Karpas-422 (cell line): ENCODE data around the gene KDM4B. TPM values are rescaled to one million over a fixed set of nuclear protein-coding genes. Genes with fewer than 3 reads are reported as not detected.

ENCODE experiments used
- DNase-seq: peaks from one replicate; pipeline ENCODE4 v3.0.0-alpha.2; 2015
- H2AFZ ChIP-seq: fragments of 200-600 bp; sonication (generic); 2 replicates; pipeline ENCODE4 v1.6.1; 2014; ENCODE audit warnings: antibody characterized with exemption, low read length, mixed read lengths
- H3K27ac ChIP-seq: fragments of 200-600 bp; sonication (generic); 2 replicates; pipeline ENCODE4 v1.5.1; 2014; ENCODE audit warnings: mild to moderate bottlenecking, low read length, moderate library complexity
- H3K27me3 ChIP-seq: fragments of 200-600 bp; sonication (generic); 2 replicates; pipeline ENCODE4 v1.6.1; 2014; ENCODE audit warnings: low read length, mixed read lengths
- H3K36me3 ChIP-seq: fragments of 200-600 bp; sonication (generic); 2 replicates; pipeline ENCODE4 v1.6.1; 2014; ENCODE audit warnings: low read length, mixed read lengths; ENCODE audit not compliant: insufficient read depth
- H3K4me1 ChIP-seq: fragments of 200-600 bp; sonication (generic); 2 replicates; pipeline ENCODE4 v1.6.1; 2014; ENCODE audit warnings: mild to moderate bottlenecking, low read length, mixed read lengths
- H3K4me2 ChIP-seq: fragments of 200-600 bp; sonication (generic); 2 replicates; pipeline ENCODE4 v1.6.1; 2014; ENCODE audit warnings: low read length, low read depth, mild to moderate bottlenecking; ENCODE audit not compliant: poor library complexity, severe bottlenecking
- H3K4me3 ChIP-seq: fragments of 200-600 bp; sonication (generic); 2 replicates; pipeline ENCODE4 v1.5.1; 2014; ENCODE audit warnings: mild to moderate bottlenecking, antibody characterized with exemption, low read length, mixed read lengths
- H3K79me2 ChIP-seq: fragments of 200-600 bp; sonication (generic); 2 replicates; pipeline ENCODE4 v1.6.1; 2014; ENCODE audit warnings: mild to moderate bottlenecking, low read length, mixed read lengths
- H3K9ac ChIP-seq: fragments of 200-600 bp; sonication (generic); 2 replicates; pipeline ENCODE4 v1.6.0; 2014; ENCODE audit warnings: low read length
- H3K9me2 ChIP-seq: fragments of 200-600 bp; sonication (generic), shearing (Covaris generic); replicated peaks from 2 replicates; pipeline ENCODE4 v1.6.0; 2014; ENCODE audit warnings: mild to moderate bottlenecking, low read length, moderate library complexity; ENCODE audit not compliant: insufficient read depth
- H3K9me3 ChIP-seq: fragments of 300-700, 200-600 bp; sonication (generic); 2 replicates; pipeline ENCODE4 v1.6.1; 2014; ENCODE audit warnings: low read length, mixed read lengths
- H4K20me1 ChIP-seq: fragments of 200-600 bp; sonication (generic); 2 replicates; pipeline ENCODE4 v1.6.1; 2014; ENCODE audit warnings: mild to moderate bottlenecking, antibody characterized with exemption, low read length, low read depth; ENCODE audit not compliant: insufficient read depth
- total RNA-seq: library from RNA; depleted of rRNA; stranded (reverse); fragments of >200 nt; shearing (Covaris generic); gene quantifications from 2 replicates; pipeline ENCODE4 v1.2.3, GENCODE V29; 2014; ENCODE audit warnings: low replicate concordance; rRNA removed

The KDM4B gene
- 50.8 and 59.7 TPM in 2 replicates for total RNA-seq

DNA sequence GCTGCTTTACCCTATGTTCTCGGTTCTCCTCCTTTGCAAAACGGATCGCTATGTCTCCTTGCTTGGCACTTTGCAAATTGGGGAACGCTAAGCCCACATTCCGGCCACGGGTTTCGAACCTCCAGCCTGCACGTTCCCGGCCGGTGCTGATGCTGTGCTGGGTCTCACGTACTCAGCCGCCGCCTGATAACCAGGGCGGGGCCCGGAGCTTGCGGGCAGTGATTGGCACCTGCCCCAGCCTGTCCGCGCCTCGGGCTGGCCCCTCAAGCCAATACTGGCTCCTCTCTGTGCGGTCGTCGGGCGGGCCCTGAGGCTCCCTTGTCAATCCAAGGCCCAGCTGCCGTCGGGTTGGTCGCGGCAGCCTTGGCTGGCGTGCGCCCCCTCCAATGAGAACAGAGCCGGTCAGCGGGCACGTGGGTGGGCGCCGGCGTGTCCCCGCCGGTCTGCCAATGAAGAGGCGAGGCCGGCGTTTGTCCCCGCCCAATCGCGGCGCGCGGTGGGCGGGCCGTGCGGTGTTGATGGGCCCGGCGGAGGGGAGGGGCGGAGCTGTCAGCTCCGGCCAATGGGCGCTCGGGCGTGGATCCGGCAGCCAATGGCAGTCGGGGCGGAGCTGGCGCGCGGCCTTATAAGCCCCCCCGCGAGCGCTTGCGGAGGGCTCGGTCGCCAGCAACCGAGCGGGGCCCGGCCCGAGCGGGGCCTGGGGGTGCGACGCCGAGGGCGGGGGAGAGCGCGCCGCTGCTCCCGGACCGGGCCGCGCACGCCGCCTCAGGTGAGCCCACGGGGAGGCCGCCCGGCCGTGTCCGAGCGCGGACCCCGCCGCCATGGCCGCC is at the start of gene KDM4B:
Gene KDM4B, plus strand, starts transcription at position 652 of the 830 bp plus-strand sequence. CDS start 63,778 bp downstream, outside the sequence.
- Histone ChIP-seq H2AFZ (peak within 1 kb of the TSS; percentile 89), H3K27ac (peak within 1 kb of the TSS; percentile 20; the same call in 1 of the 2 replicates), H3K9me3 (no peaks in the 10 kb centered on the region), H3K27me3 (no peaks in the 10 kb centered on the region), H3K9ac (peak within 1 kb of the TSS; percentile 85), H3K4me1 (peaks cover 38% of the 10 kb centered on the region), H4K20me1 (peaks cover 38% of the 10 kb centered on the region), H3K36me3 (peaks cover 2% of the 10 kb centered on the region; the same call in 1 of the 2 replicates), H3K4me2 (peak within 1 kb of the TSS; percentile 99), H3K9me2 (no peaks in the 10 kb centered on the region), H3K79me2 (peaks cover 27% of the 10 kb centered on the region; the same call in 1 of the 2 replicates), H3K4me3 (peak within 1 kb of the TSS; percentile 83)
- peak; percentile 99 for DNase-seq

GRCh38 chr19:4922530-4923275 is 46.2 kb upstream of the KDM4B start:
- Histone ChIP-seq H3K27me3 (no peaks in the 10 kb centered on the region), H3K36me3 (0 out of 2 replicates have a peak, but pooled peaks cover 4% of the 10 kb centered on the region), H3K4me2 (no peak overlapping the region), H3K9me2 (no peaks in the 10 kb centered on the region), H3K9ac (no peak overlapping the region), H3K27ac (no peak overlapping the region), H3K4me1 (no peaks in the 10 kb centered on the region), H3K9me3 (no peaks in the 10 kb centered on the region), H4K20me1 (no peaks in the 10 kb centered on the region), H2AFZ (no peak overlapping the region), H3K79me2 (peaks cover 49% of the 10 kb centered on the region), H3K4me3 (no peak overlapping the region)
- no peak for DNase-seq

DNA sequence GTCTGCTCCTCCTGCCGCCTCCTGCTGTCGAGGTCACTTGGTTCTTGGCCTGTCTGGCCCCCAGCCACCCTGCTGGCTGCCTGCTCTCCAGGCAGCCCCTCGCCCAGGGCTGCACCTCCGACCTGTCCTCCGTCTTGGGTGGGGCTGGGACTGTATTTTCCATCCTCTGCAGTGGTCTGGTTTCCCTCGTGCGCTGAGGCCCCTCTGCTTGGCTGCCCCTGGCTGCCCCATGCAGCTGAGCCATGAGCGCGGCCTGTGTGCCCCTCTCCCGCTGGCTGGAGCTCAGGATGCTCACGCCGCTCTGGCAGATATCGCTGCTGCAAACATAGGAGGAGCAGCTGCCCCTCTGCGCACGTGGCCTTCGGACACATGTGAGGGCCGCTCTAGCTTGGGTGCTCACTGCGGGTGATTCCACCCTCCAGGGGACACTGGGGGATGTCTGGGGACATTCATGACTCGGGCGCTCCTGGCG is 45.6 kb upstream of the KDM4B start:
- 0 out of 2 replicates have a peak, but pooled peaks cover 4% of the 10 kb centered on the region for H3K36me3 ChIP-seq
- no peak for DNase-seq
- no peaks in the 10 kb centered on the region for H3K9me2 ChIP-seq
- H3K27me3 ChIP-seq, result no peaks in the 10 kb centered on the region
- no peak overlapping the region for H3K9ac ChIP-seq
- H4K20me1 ChIP-seq, result 0 out of 2 replicates have a peak, but pooled peaks cover under 1% of the 10 kb centered on the region
- no peaks in the 10 kb centered on the region for H3K4me1 ChIP-seq
- H3K27ac ChIP-seq, result no peak overlapping the region
- no peak overlapping the region for H3K4me2 ChIP-seq
- H3K79me2 ChIP-seq, result peaks cover 50% of the 10 kb centered on the region
- H3K4me3 ChIP-seq, result no peak overlapping the region
- H3K9me3 ChIP-seq, result no peaks in the 10 kb centered on the region
- H2AFZ ChIP-seq, result no peak overlapping the region

GRCh38 chr19:4929186-4929585 is 39.7 kb upstream of the KDM4B start:
- Histone ChIP-seq H3K79me2 (peaks cover 21% of the 10 kb centered on the region), H2AFZ (no peak overlapping the region), H3K4me2 (no peak overlapping the region), H3K27ac (no peak overlapping the region), H3K9me3 (no peaks in the 10 kb centered on the region), H3K4me3 (no peak overlapping the region), H3K9ac (no peak overlapping the region), H4K20me1 (0 out of 2 replicates have a peak, but pooled peaks cover 4% of the 10 kb centered on the region), H3K4me1 (no peaks in the 10 kb centered on the region), H3K9me2 (no peaks in the 10 kb centered on the region), H3K27me3 (no peaks in the 10 kb centered on the region), H3K36me3 (peaks cover 6% of the 10 kb centered on the region; the same call in 1 of the 2 replicates)
- DNase-seq, result no peak

- H3K4me1 ChIP-seq, result no peaks in the 10 kb centered on the region
- H3K27ac ChIP-seq, result no peak overlapping the region
- H4K20me1 ChIP-seq, result 0 out of 2 replicates have a peak, but pooled peaks cover 4% of the 10 kb centered on the region
- H3K9me3 ChIP-seq, result no peaks in the 10 kb centered on the region
- H3K27me3 ChIP-seq, result no peaks in the 10 kb centered on the region
- no peak overlapping the region for H2AFZ ChIP-seq
- H3K4me2 ChIP-seq, result no peak overlapping the region
- no peak overlapping the region for H3K9ac ChIP-seq
- peaks cover 13% of the 10 kb centered on the region for H3K79me2 ChIP-seq
- H3K36me3 ChIP-seq, result peaks cover 11% of the 10 kb centered on the region; the same call in 1 of the 2 replicates
- H3K9me2 ChIP-seq, result no peaks in the 10 kb centered on the region
- no peak for DNase-seq
- H3K4me3 ChIP-seq, result no peak overlapping the region
Observed at GRCh38 chr19:4930664-4931063, 38.2 kb upstream of the KDM4B start.

DNA sequence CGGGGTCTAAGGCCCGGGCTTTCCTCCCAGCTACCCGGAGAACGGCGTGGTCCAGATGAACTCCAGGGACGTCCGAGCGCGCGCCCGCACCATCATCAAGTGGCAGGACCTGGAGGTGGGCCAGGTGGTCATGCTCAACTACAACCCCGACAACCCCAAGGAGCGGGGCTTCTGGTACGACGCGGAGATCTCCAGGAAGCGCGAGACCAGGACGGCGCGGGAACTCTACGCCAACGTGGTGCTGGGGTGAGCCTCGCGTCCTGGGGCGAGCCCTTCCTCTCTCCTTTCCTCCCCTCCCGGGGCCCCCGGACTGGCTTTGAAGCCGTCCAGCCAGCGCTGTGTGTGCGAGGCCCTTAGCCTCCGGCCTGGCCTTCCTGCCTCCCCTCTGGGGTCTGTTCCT is 36.2 kb upstream of the KDM4B start:
- H3K79me2 ChIP-seq, result peaks cover 5% of the 10 kb centered on the region; the same call in 1 of the 2 replicates
- no peak for DNase-seq
- peaks cover 15% of the 10 kb centered on the region; the same call in 1 of the 2 replicates for H3K36me3 ChIP-seq

DNA sequence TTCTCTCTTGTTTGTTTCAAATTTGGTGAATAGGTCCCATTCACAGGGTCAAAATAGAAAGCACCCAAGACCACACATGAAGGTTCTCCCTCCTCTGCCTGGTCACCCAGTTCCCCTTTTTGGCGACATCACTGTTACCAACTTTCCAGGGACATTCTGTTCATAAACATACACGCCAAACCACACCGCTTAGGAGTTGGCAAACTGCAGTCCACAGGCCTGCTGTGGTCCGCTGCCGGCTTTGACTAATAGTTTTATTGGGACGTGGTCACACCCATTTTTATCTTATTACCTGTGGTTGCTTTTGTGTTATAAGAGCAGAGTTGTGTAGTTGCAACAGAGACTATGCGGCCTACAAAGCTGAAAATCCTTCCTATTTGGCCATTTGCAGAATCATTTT is 35.4 kb upstream of the KDM4B start:
- Histone ChIP-seq H3K79me2 (peaks cover 6% of the 10 kb centered on the region; the same call in 1 of the 2 replicates), H3K36me3 (peaks cover 15% of the 10 kb centered on the region; the same call in 1 of the 2 replicates)
- no peak for DNase-seq

More for the DNA sequence above, 36.2 kb upstream of the KDM4B start:
- no peaks in the 10 kb centered on the region for H3K9me3 ChIP-seq
- H3K4me3 ChIP-seq, result no peak overlapping the region
- H4K20me1 ChIP-seq, result 0 out of 2 replicates have a peak, but pooled peaks cover 4% of the 10 kb centered on the region
- H2AFZ ChIP-seq, result no peak overlapping the region
- H3K9ac ChIP-seq, result no peak overlapping the region
- no peaks in the 10 kb centered on the region for H3K4me1 ChIP-seq
- H3K4me2 ChIP-seq, result no peak overlapping the region
- H3K27ac ChIP-seq, result no peak overlapping the region
- no peaks in the 10 kb centered on the region for H3K9me2 ChIP-seq
- no peaks in the 10 kb centered on the region for H3K27me3 ChIP-seq

More for the DNA sequence above, 35.4 kb upstream of the KDM4B start:
- H2AFZ ChIP-seq, result no peak overlapping the region
- H3K4me2 ChIP-seq, result no peak overlapping the region
- no peak overlapping the region for H3K4me3 ChIP-seq
- no peak overlapping the region for H3K9ac ChIP-seq
- no peaks in the 10 kb centered on the region for H3K4me1 ChIP-seq
- no peaks in the 10 kb centered on the region for H3K27me3 ChIP-seq
- no peak overlapping the region for H3K27ac ChIP-seq
- no peaks in the 10 kb centered on the region for H3K9me2 ChIP-seq
- H4K20me1 ChIP-seq, result 0 out of 2 replicates have a peak, but pooled peaks cover 6% of the 10 kb centered on the region
- no peaks in the 10 kb centered on the region for H3K9me3 ChIP-seq
